Body of pancreas (tissue), 4 donors: ENCODE data around the gene NT5M. TPM values are rescaled to one million over a fixed set of nuclear protein-coding genes. Genes with fewer than 3 reads are reported as not detected.

Source experiments
- ATAC-seq: fragments of 150-250 bp; one replicate; pipeline ENCODE4 v1.9.1; 2016
- DNase-seq, 4 donors: peaks; one replicate each; pipeline ENCODE4 v3.0.0-alpha.2; 2019
- H3K27ac ChIP-seq, 4 donors: fragments of 200-600 bp; sonication (generic); 1 replicate in 3 of 4; 2 replicates in 1 of 4; pipeline versions ENCODE4 v1.5.1 to v1.6.1; 2016 to 2019; ENCODE audit warnings: mild to moderate bottlenecking in 1 of 4, mixed read lengths in 1 of 4, moderate library complexity in 1 of 4
- H3K27me3 ChIP-seq, 2 donors: fragments of 200-600 bp; sonication (generic); one replicate each; pipeline ENCODE4 v1.6.0; 2016; ENCODE audit warnings: mild to moderate bottlenecking in 1 of 2
- H3K36me3 ChIP-seq, 2 donors: fragments of 200-600 bp; sonication (generic); replicated peaks in 1 of 2; 2 replicates each; pipeline ENCODE4 v1.5.1; 2016; ENCODE audit warnings: low read depth in 2 of 2; ENCODE audit not compliant: insufficient read depth in 1 of 2
- H3K4me1 ChIP-seq: fragments of 200-600 bp; sonication (generic); one replicate; pipeline ENCODE4 v1.6.0; 2016
- H3K4me3 ChIP-seq, 2 donors: fragments of 200-600 bp; sonication (generic); 1 replicate in 1 of 2; 2 replicates in 1 of 2; pipeline ENCODE4 v1.5.1; 2016 to 2019
- H3K9me3 ChIP-seq, 3 donors: fragments of 200-600 bp; sonication (generic); 1 replicate in 2 of 3; 2 replicates in 1 of 3; pipeline ENCODE4 v1.5.1; 2016
- CTCF ChIP-seq, 7 experiments: fragments of 450-650 bp in 4 of 7; fragments of 200-600 bp in 3 of 7; sonication (generic) in 3 of 7; IDR thresholded peaks; one replicate each; pipeline ENCODE4 v1.5.1; 2016 to 2019; ENCODE audit warnings: antibody characterized with exemption in 7 of 7
- POLR2A ChIP-seq, 3 donors: fragments of 450-650 bp; IDR thresholded peaks; one replicate each; pipeline ENCODE4 v1.6.1; 2016; ENCODE audit warnings: antibody characterized with exemption in 3 of 3, mild to moderate bottlenecking in 2 of 3
- WGBS, 2 donors: methylation state at CpG; one replicate each; pipeline ENCODE4 v1.1.5; 2017; 5-methylcytosine and 5-hydroxymethylcytosine counted together
- intact Hi-C: fragments of 100-400 bp; cut with DNase I; formaldehyde crosslinking; loops from one replicate; pipeline ENCODE4 v1.15.1; 2023
- total RNA-seq, 2 donors: library from RNA; depleted of rRNA; stranded (reverse); fragments of >200 nt; gene quantifications; one replicate each; pipeline ENCODE4 v1.1.0, GENCODE V29; 2016

The NT5M gene
- total RNA-seq, 2 donors from 2014 or later: 1.0 to 1.3 TPM

GRCh38 chr17:17305281-17305801, 2.2 kb downstream of the NT5M start:
- Histone ChIP-seq H3K4me3 (no peak overlapping the region), H3K4me1 (peaks cover 17% of the 10 kb centered on the region), H3K9me3 (no peaks in the 10 kb centered on the region), H3K27ac (no peak overlapping the region), H3K27me3 (no peaks in the 10 kb centered on the region), H3K36me3 (no peaks in the 10 kb centered on the region)
- WGBS, 2 donors: 51 to 69% methylated on average over 7 to 8 of the region's 8 CpGs
- ATAC-seq (no peak), DNase-seq (peak in 1 of 4 donors; percentile 25)
- intact Hi-C loops: no loop called here
- TF ChIP-seq CTCF (IDR thresholded peaks at IDR 0.05): no peak
- no peak for TF ChIP-seq POLR2A (IDR thresholded peaks at IDR 0.05)

GRCh38 chr17:17309356-17309755, 6.2 kb downstream of the NT5M start:
- ATAC-seq: no peak
- WGBS, 2 donors: 100% methylated on average over 1 of the region's 1 CpG
- intact Hi-C loops: no loop called here

GRCh38 chr17:17313350-17313991, 10.3 kb downstream of the NT5M start:
- peak; percentile 68 to 76 (median 70) for DNase-seq
- intact Hi-C loops: loop anchor here (5.0 kb wide), 1 partner anchor 311 kb away; no protein-coding TSS in a partner anchor
- peaks cover 6% of the 10 kb centered on the region for H3K4me1 ChIP-seq

More at GRCh38 chr17:17309356-17309755, 6.2 kb downstream of the NT5M start:
- DNase-seq: no peak
- Histone ChIP-seq H3K27me3 (no peaks in the 10 kb centered on the region), H3K4me3 (no peak overlapping the region), H3K9me3 (no peaks in the 10 kb centered on the region), H3K4me1 (peaks cover 6% of the 10 kb centered on the region), H3K27ac (no peak overlapping the region), H3K36me3 (no peaks in the 10 kb centered on the region)
- no peak for TF ChIP-seq CTCF (IDR thresholded peaks at IDR 0.05)
- no peak for TF ChIP-seq POLR2A (IDR thresholded peaks at IDR 0.05)

GRCh38 chr17:17314501-17315071, 11.4 kb downstream of the NT5M start:
- Histone ChIP-seq H3K4me1 (peaks cover 6% of the 10 kb centered on the region), H3K27me3 (no peaks in the 10 kb centered on the region), H3K4me3 (no peak overlapping the region), H3K9me3 (no peaks in the 10 kb centered on the region), H3K27ac (no peak overlapping the region), H3K36me3 (no peaks in the 10 kb centered on the region)
- intact Hi-C loops: loop anchor here (5.0 kb wide), 1 partner anchor 312 kb away; no protein-coding TSS in a partner anchor
- no peak for ATAC-seq
- no peak for DNase-seq
- WGBS, 2 donors: 66 to 72% methylated on average over 5 of the region's 5 CpGs
- TF ChIP-seq CTCF (IDR thresholded peaks at IDR 0.05): no peak
- TF ChIP-seq POLR2A (IDR thresholded peaks at IDR 0.05): no peak

More at GRCh38 chr17:17313350-17313991, 10.3 kb downstream of the NT5M start:
- Histone ChIP-seq H3K4me3 (no peak overlapping the region), H3K27me3 (no peaks in the 10 kb centered on the region), H3K9me3 (no peaks in the 10 kb centered on the region), H3K36me3 (no peaks in the 10 kb centered on the region), H3K27ac (no peak overlapping the region)
- TF ChIP-seq CTCF (IDR thresholded peaks at IDR 0.05) (peak; percentile 57 to 79 (median 71)), POLR2A (IDR thresholded peaks at IDR 0.05) (no peak)
- ATAC-seq: peak; percentile 90
- WGBS, 2 donors: 29 to 34% methylated on average over 12 of the region's 12 CpGs
